ENCODE results near the gene TAB3. TPM values are rescaled to one million over a fixed set of nuclear protein-coding genes. Genes with fewer than 3 reads are reported as not detected.
"Not testable (repeated sequence)": the region's sequence is repeated elsewhere in the genome, so short reads cannot be mapped to it uniquely, and the experiment has no call there.

Gene TAB3
- total RNA-seq, 1 donor from 2014 or later: 14.0 TPM

GRCh38 chrX:30819080-30819479 is 70.0 kb downstream of the TAB3 start:
- DNase-seq (ENCODE audit: low spot score): no peak

- no peak for DNase-seq (ENCODE audit: low spot score)
Observed at GRCh38 chrX:30816079-30816478, 73.0 kb downstream of the TAB3 start.

GRCh38 chrX:30814978-30815377 is 74.1 kb downstream of the TAB3 start:
- no peak for DNase-seq (ENCODE audit: low spot score)

- DNase-seq (ENCODE audit: low spot score): no peak
Observed at GRCh38 chrX:30812326-30812725, 76.7 kb downstream of the TAB3 start.

GRCh38 chrX:30806187-30806728 is 82.8 kb downstream of the TAB3 start:
- no peak for DNase-seq (ENCODE audit: low spot score)

GRCh38 chrX:30804462-30804861 is 84.6 kb downstream of the TAB3 start:
- DNase-seq (ENCODE audit: low spot score): no peak

- no peak for DNase-seq (ENCODE audit: low spot score)
Observed at GRCh38 chrX:30800901-30801300, 88.2 kb downstream of the TAB3 start.

GRCh38 chrX:30799327-30799726 is 89.7 kb downstream of the TAB3 start:
- no peak for DNase-seq (ENCODE audit: low spot score)

GRCh38 chrX:30798810-30799209 is 90.2 kb downstream of the TAB3 start:
- no peak for DNase-seq (ENCODE audit: low spot score)

- DNase-seq (ENCODE audit: low spot score): not testable (repeated sequence)
Observed at GRCh38 chrX:30797301-30797700, 91.8 kb downstream of the TAB3 start.

- DNase-seq (ENCODE audit: low spot score): no peak
Observed at GRCh38 chrX:30795981-30796958, 92.8 kb downstream of the TAB3 start.

GRCh38 chrX:30794497-30794896 is 94.6 kb downstream of the TAB3 start:
- no peak for DNase-seq (ENCODE audit: low spot score)

- DNase-seq (ENCODE audit: low spot score): no peak
Observed at GRCh38 chrX:30793767-30794103, 95.3 kb downstream of the TAB3 start.

GRCh38 chrX:30793075-30793766 is 95.8 kb downstream of the TAB3 start:
- no peak for DNase-seq (ENCODE audit: low spot score)

GRCh38 chrX:30791296-30792278 is 97.5 kb downstream of the TAB3 start:
- DNase-seq (ENCODE audit: low spot score): no peak

- no peak for DNase-seq (ENCODE audit: low spot score)
Observed at GRCh38 chrX:30787012-30787411, 102.0 kb downstream of the TAB3 start.

- DNase-seq (ENCODE audit: low spot score): no peak
Observed at GRCh38 chrX:30786374-30786773, 102.7 kb downstream of the TAB3 start.

- no peak for DNase-seq (ENCODE audit: low spot score)
Observed at GRCh38 chrX:30781711-30782444, 107.2 kb downstream of the TAB3 start.

- DNase-seq (ENCODE audit: low spot score): no peak
Observed at GRCh38 chrX:30779453-30780030, 109.5 kb downstream of the TAB3 start.

- no peak for DNase-seq (ENCODE audit: low spot score)
Observed at GRCh38 chrX:30777575-30777974, 111.5 kb downstream of the TAB3 start.

Measured in umbilical cord (tissue), 2 donors.